ENCODE results near the gene ASXL3.

Gene ASXL3

GRCh38 chr18:33583901-33584300, 5.9 kb downstream of the ASXL3 start:
- Histone ChIP-seq H3K27ac (ENCODE audit: low read depth, low read length) (no peak overlapping the region), H3K36me3 (ENCODE audit: insufficient read depth, low read length) (no peaks in the 10 kb centered on the region), H3K4me1 (ENCODE audit: control insufficient read depth, insufficient read depth, low read length, unreplicated experiment) (no peaks in the 10 kb centered on the region), H2AFZ (ENCODE audit: low read length, unreplicated experiment) (no peak overlapping the region), H3K4me3 (ENCODE audit: low read depth, low read length) (no peak overlapping the region), H3K27me3 (ENCODE audit: insufficient read depth, low read length) (peaks cover 39% of the 10 kb centered on the region), H3K79me2 (ENCODE audit: control insufficient read depth, insufficient read depth, low read length, unreplicated experiment) (no peaks in the 10 kb centered on the region)

GRCh38 chr18:33584548-33585430, 6.8 kb downstream of the ASXL3 start:
- no peak overlapping the region for H3K4me3 ChIP-seq (ENCODE audit: low read depth, low read length)
- no peak overlapping the region for H2AFZ ChIP-seq (ENCODE audit: low read length, unreplicated experiment)
- no peak overlapping the region for H3K27ac ChIP-seq (ENCODE audit: low read depth, low read length)
- H3K27me3 ChIP-seq (ENCODE audit: insufficient read depth, low read length) = peaks cover 30% of the 10 kb centered on the region
- H3K36me3 ChIP-seq (ENCODE audit: insufficient read depth, low read length) = no peaks in the 10 kb centered on the region
- no peaks in the 10 kb centered on the region for H3K79me2 ChIP-seq (ENCODE audit: control insufficient read depth, insufficient read depth, low read length, unreplicated experiment)
- no peaks in the 10 kb centered on the region for H3K4me1 ChIP-seq (ENCODE audit: control insufficient read depth, insufficient read depth, low read length, unreplicated experiment)

GRCh38 chr18:33585431-33585775, 7.4 kb downstream of the ASXL3 start:
- Histone ChIP-seq H3K79me2 (ENCODE audit: control insufficient read depth, insufficient read depth, low read length, unreplicated experiment) (no peaks in the 10 kb centered on the region), H3K4me1 (ENCODE audit: control insufficient read depth, insufficient read depth, low read length, unreplicated experiment) (no peaks in the 10 kb centered on the region), H3K27ac (ENCODE audit: low read depth, low read length) (no peak overlapping the region), H3K36me3 (ENCODE audit: insufficient read depth, low read length) (no peaks in the 10 kb centered on the region), H3K27me3 (ENCODE audit: insufficient read depth, low read length) (peaks cover 24% of the 10 kb centered on the region), H2AFZ (ENCODE audit: low read length, unreplicated experiment) (no peak overlapping the region), H3K4me3 (ENCODE audit: low read depth, low read length) (no peak overlapping the region)

GRCh38 chr18:33588361-33588760, 10.3 kb downstream of the ASXL3 start:
- Histone ChIP-seq H3K79me2 (ENCODE audit: control insufficient read depth, insufficient read depth, low read length, unreplicated experiment) (no peaks in the 10 kb centered on the region), H3K4me1 (ENCODE audit: control insufficient read depth, insufficient read depth, low read length, unreplicated experiment) (no peaks in the 10 kb centered on the region), H3K27ac (ENCODE audit: low read depth, low read length) (no peak overlapping the region), H3K4me3 (ENCODE audit: low read depth, low read length) (no peak overlapping the region), H3K36me3 (ENCODE audit: insufficient read depth, low read length) (no peaks in the 10 kb centered on the region), H3K27me3 (ENCODE audit: insufficient read depth, low read length) (0 out of 2 replicates have a peak, but pooled peaks cover 5% of the 10 kb centered on the region), H2AFZ (ENCODE audit: low read length, unreplicated experiment) (no peak overlapping the region)

- no peaks in the 10 kb centered on the region for H3K36me3 ChIP-seq (ENCODE audit: insufficient read depth, low read length)
These were observed 15.2 kb downstream of the ASXL3 start for GRCh38 chr18:33593261-33593660.

GRCh38 chr18:33594799-33595198, 16.8 kb downstream of the ASXL3 start:
- H3K79me2 ChIP-seq (ENCODE audit: control insufficient read depth, insufficient read depth, low read length, unreplicated experiment) = no peaks in the 10 kb centered on the region
- no peak overlapping the region for H3K27ac ChIP-seq (ENCODE audit: low read depth, low read length)
- H3K4me3 ChIP-seq (ENCODE audit: low read depth, low read length) = no peak overlapping the region
- H3K4me1 ChIP-seq (ENCODE audit: control insufficient read depth, insufficient read depth, low read length, unreplicated experiment) = peaks cover 4% of the 10 kb centered on the region
- H2AFZ ChIP-seq (ENCODE audit: low read length, unreplicated experiment) = no peak overlapping the region
- no peaks in the 10 kb centered on the region for H3K36me3 ChIP-seq (ENCODE audit: insufficient read depth, low read length)
- H3K27me3 ChIP-seq (ENCODE audit: insufficient read depth, low read length) = no peaks in the 10 kb centered on the region

More at GRCh38 chr18:33593261-33593660, 15.2 kb downstream of the ASXL3 start:
- Histone ChIP-seq H3K4me1 (ENCODE audit: control insufficient read depth, insufficient read depth, low read length, unreplicated experiment) (peaks cover 4% of the 10 kb centered on the region), H3K79me2 (ENCODE audit: control insufficient read depth, insufficient read depth, low read length, unreplicated experiment) (no peaks in the 10 kb centered on the region), H2AFZ (ENCODE audit: low read length, unreplicated experiment) (no peak overlapping the region), H3K27ac (ENCODE audit: low read depth, low read length) (no peak overlapping the region), H3K27me3 (ENCODE audit: insufficient read depth, low read length) (no peaks in the 10 kb centered on the region), H3K4me3 (ENCODE audit: low read depth, low read length) (no peak overlapping the region)

GRCh38 chr18:33596178-33596854, 18.3 kb downstream of the ASXL3 start:
- no peak overlapping the region for H3K4me3 ChIP-seq (ENCODE audit: low read depth, low read length)
- no peaks in the 10 kb centered on the region for H3K27me3 ChIP-seq (ENCODE audit: insufficient read depth, low read length)
- peaks cover 4% of the 10 kb centered on the region for H3K4me1 ChIP-seq (ENCODE audit: control insufficient read depth, insufficient read depth, low read length, unreplicated experiment)
- H3K36me3 ChIP-seq (ENCODE audit: insufficient read depth, low read length) = no peaks in the 10 kb centered on the region
- H2AFZ ChIP-seq (ENCODE audit: low read length, unreplicated experiment) = no peak overlapping the region
- H3K79me2 ChIP-seq (ENCODE audit: control insufficient read depth, insufficient read depth, low read length, unreplicated experiment) = no peaks in the 10 kb centered on the region
- peak overlapping the region; percentile 29; the same call in 1 of the 2 replicates for H3K27ac ChIP-seq (ENCODE audit: low read depth, low read length)

- H3K36me3 ChIP-seq (ENCODE audit: insufficient read depth, low read length) = no peaks in the 10 kb centered on the region
- H3K4me1 ChIP-seq (ENCODE audit: control insufficient read depth, insufficient read depth, low read length, unreplicated experiment) = peaks cover 4% of the 10 kb centered on the region
- no peaks in the 10 kb centered on the region for H3K27me3 ChIP-seq (ENCODE audit: insufficient read depth, low read length)
- no peak overlapping the region for H2AFZ ChIP-seq (ENCODE audit: low read length, unreplicated experiment)
- no peak overlapping the region for H3K4me3 ChIP-seq (ENCODE audit: low read depth, low read length)
- H3K79me2 ChIP-seq (ENCODE audit: control insufficient read depth, insufficient read depth, low read length, unreplicated experiment) = no peaks in the 10 kb centered on the region
- H3K27ac ChIP-seq (ENCODE audit: low read depth, low read length) = no peak overlapping the region
These were observed 22.8 kb downstream of the ASXL3 start for GRCh38 chr18:33600846-33601245.

- no peak overlapping the region for H2AFZ ChIP-seq (ENCODE audit: low read length, unreplicated experiment)
- H3K27ac ChIP-seq (ENCODE audit: low read depth, low read length) = no peak overlapping the region
- H3K4me3 ChIP-seq (ENCODE audit: low read depth, low read length) = no peak overlapping the region
- H3K79me2 ChIP-seq (ENCODE audit: control insufficient read depth, insufficient read depth, low read length, unreplicated experiment) = no peaks in the 10 kb centered on the region
- H3K36me3 ChIP-seq (ENCODE audit: insufficient read depth, low read length) = no peaks in the 10 kb centered on the region
- no peaks in the 10 kb centered on the region for H3K4me1 ChIP-seq (ENCODE audit: control insufficient read depth, insufficient read depth, low read length, unreplicated experiment)
- no peaks in the 10 kb centered on the region for H3K27me3 ChIP-seq (ENCODE audit: insufficient read depth, low read length)
These were observed 25.4 kb downstream of the ASXL3 start for GRCh38 chr18:33603454-33603853.

GRCh38 chr18:33605250-33605649, 27.2 kb downstream of the ASXL3 start:
- no peak overlapping the region for H3K4me3 ChIP-seq (ENCODE audit: low read depth, low read length)

GRCh38 chr18:33606621-33607020, 28.6 kb downstream of the ASXL3 start:
- no peak overlapping the region for H3K27ac ChIP-seq (ENCODE audit: low read depth, low read length)
- H3K4me1 ChIP-seq (ENCODE audit: control insufficient read depth, insufficient read depth, low read length, unreplicated experiment) = no peaks in the 10 kb centered on the region
- no peak overlapping the region for H3K4me3 ChIP-seq (ENCODE audit: low read depth, low read length)
- H3K79me2 ChIP-seq (ENCODE audit: control insufficient read depth, insufficient read depth, low read length, unreplicated experiment) = no peaks in the 10 kb centered on the region
- no peaks in the 10 kb centered on the region for H3K27me3 ChIP-seq (ENCODE audit: insufficient read depth, low read length)
- H2AFZ ChIP-seq (ENCODE audit: low read length, unreplicated experiment) = no peak overlapping the region
- H3K36me3 ChIP-seq (ENCODE audit: insufficient read depth, low read length) = no peaks in the 10 kb centered on the region

More at GRCh38 chr18:33605250-33605649, 27.2 kb downstream of the ASXL3 start:
- no peaks in the 10 kb centered on the region for H3K4me1 ChIP-seq (ENCODE audit: control insufficient read depth, insufficient read depth, low read length, unreplicated experiment)
- H3K79me2 ChIP-seq (ENCODE audit: control insufficient read depth, insufficient read depth, low read length, unreplicated experiment) = no peaks in the 10 kb centered on the region
- no peak overlapping the region for H3K27ac ChIP-seq (ENCODE audit: low read depth, low read length)
- no peak overlapping the region for H2AFZ ChIP-seq (ENCODE audit: low read length, unreplicated experiment)
- H3K27me3 ChIP-seq (ENCODE audit: insufficient read depth, low read length) = no peaks in the 10 kb centered on the region
- no peaks in the 10 kb centered on the region for H3K36me3 ChIP-seq (ENCODE audit: insufficient read depth, low read length)
